GM21367 (cell line): ENCODE results near the gene REX1BD.
"Not testable (repeated sequence)": the region's sequence is repeated elsewhere in the genome, so short reads cannot be mapped to it uniquely, and the experiment has no call there.

Source experiments
- ATAC-seq: cut with Tn5 transposase; IDR thresholded peaks from one replicate; pipeline ENCODE4 v1.9.1; 2021; ENCODE audit not compliant: unreplicated experiment

The REX1BD gene

GRCh38 chr19:18600692-18601397 is 12.2 kb downstream of the REX1BD start:
- ATAC-seq: not testable (repeated sequence)

DNA sequence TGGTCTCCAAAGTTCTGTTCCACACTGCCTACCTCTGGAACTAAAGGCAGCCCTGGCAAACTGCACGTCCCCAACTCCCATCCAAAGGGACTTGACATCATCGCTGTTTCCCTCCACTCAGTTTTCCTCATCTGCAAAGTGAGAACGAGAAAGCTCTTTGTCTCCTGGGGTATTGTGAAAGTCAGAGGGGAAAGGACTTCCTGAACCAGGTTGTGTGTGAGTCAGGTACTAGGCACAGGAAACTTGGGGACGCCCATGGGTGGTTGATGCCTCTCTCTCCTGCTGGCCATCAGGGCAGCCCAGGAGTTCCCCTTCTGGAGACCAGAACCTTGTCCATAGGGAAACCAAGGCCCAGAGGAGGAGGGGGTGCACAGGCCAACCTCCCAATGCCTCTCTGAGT is 13.3 kb downstream of the REX1BD start:
- ATAC-seq: no peak

- no peak for ATAC-seq
Observed at GRCh38 chr19:18603255-18603957, 14.8 kb downstream of the REX1BD start.

DNA sequence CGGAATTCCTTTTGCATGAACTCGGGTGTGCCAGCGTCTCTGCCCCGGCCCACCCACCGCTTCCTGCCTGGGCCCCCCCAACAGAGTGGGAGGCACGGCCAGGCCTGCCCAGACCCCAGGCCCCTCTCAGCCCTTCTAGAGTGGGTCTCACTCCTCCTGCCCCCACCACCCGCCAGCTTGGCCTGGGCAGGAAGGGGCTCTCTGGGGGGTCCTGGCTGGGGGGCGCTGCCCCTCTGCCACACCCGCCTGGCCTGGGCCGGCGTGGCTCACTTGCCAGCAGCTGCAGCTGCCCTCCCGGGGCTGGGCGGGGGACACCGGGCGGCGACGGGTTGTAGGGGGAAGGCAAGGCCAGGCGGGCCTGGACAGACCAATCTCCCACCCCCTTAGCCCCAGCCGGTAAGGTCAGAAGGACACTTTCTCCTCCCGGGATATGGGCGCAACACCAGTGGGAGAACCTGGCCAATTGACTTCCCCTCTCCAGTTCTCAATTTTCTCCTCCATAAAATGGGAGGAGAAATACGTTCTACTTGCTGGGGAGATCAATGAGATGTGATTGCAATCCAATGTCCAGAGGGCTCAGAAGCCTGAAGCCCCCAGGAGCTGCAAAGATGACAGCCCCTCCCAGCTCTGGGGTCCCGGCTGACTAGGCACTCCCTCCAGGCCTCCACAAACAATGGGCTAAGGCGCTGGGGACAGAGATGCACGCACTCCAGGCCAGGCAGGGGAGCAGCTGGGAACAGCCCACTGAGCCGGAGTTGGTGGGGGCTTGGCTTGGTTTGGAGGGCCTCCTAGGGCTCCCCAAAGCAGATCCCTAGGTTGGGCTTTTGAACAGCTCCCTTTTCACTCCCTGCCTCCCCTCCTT is 15.6 kb downstream of the REX1BD start:
- no peak for ATAC-seq

DNA sequence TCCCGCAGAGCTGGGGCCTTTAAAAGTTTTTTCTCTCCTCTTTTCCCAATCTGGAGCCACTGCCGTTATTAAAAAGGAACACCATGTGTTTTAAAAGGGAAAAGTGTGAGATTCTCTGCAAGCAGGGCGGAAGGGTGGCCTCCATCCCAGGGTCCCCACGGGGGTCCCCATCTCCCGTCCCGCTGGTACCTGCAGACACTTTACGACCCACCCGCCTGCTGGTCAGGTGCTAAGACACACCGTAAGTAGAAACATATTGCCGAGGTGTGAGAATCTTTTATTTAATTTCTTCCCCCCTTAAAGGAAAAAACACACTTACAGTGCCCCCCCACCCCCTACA is 16.2 kb downstream of the REX1BD start:
- no peak for ATAC-seq

- ATAC-seq: no peak
Observed at GRCh38 chr19:18605196-18605545, 16.6 kb downstream of the REX1BD start.

DNA sequence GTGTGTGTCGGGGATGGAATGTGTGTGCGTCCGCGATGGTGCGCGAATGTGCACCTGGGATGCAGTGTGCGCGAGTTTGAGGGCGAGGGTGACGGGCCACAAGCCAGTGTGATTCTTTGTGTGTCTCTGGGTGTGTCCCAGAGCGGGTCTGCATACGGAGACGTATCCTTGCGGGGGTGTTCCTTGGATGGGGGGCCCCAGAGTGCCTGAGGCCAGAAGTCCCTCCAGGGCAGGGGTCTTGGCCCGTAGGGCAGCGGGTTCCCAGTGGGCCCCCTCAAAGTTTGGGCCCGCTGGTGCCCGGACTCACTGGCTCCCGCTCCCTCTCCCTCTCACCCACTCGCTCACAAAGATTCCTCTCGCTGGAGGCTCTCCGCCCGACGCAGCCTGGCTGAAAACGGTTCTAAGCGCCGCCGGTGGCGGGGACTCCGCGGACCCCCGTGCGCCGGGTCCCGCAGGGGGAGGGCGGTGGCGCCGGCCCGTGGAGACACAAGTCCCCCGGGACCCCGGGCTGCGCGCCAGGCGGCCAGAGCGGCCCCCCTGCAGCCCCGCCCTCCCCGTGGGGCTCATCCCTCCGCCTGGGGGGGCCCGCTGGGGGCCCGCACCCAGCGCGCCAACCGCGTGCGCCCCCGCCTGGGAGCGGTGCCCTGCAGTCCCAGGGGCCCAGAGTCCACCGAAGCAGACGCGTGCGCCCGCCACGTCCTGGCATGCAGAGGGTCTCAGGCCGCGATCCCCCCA is 17.1 kb downstream of the REX1BD start:
- no peak for ATAC-seq

GRCh38 chr19:18606281-18607225 is 18.0 kb downstream of the REX1BD start, which contains the start of gene CRLF1:
TSS of gene CRLF1 (minus strand) at chr19:18606799. CDS start at chr19:18606656, 143 bp downstream.
- no peak for ATAC-seq

GRCh38 chr19:18607226-18608101 is 18.9 kb downstream of the REX1BD start:
- ATAC-seq: no peak

DNA sequence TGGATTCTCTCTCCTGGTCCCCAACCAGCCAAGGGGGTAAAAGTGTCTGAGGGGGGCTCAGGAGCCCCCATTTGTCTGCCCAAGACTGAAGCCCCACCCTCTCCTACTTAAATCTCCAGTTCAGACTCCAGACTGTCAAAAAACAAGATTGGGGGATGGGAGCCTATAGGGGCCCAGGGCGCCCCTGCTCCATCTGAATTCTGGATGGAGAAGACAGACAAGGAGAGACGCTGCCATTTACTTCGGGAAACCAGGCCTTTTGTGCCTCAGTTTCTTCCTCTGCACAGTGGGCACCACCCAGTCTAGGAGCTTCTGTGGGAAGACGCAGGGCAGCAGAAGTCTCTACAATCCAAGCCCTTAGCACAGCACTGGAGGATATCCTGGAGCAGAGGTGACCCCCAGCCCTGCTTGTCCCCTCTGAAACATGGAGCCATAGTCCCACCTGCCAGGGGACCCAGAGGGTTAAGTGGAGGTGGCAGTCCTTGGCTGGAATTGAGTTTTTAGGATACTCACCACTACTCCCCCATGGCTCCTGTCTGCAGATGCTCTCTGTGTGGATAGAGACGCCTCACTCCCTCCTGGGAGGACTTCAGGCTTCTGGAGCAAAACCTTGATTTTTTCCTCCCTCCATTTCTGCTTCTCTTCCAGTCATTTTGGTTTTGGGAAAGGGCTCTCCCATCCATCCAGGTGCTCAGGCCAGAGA is 19.7 kb downstream of the REX1BD start:
- no peak for ATAC-seq

DNA sequence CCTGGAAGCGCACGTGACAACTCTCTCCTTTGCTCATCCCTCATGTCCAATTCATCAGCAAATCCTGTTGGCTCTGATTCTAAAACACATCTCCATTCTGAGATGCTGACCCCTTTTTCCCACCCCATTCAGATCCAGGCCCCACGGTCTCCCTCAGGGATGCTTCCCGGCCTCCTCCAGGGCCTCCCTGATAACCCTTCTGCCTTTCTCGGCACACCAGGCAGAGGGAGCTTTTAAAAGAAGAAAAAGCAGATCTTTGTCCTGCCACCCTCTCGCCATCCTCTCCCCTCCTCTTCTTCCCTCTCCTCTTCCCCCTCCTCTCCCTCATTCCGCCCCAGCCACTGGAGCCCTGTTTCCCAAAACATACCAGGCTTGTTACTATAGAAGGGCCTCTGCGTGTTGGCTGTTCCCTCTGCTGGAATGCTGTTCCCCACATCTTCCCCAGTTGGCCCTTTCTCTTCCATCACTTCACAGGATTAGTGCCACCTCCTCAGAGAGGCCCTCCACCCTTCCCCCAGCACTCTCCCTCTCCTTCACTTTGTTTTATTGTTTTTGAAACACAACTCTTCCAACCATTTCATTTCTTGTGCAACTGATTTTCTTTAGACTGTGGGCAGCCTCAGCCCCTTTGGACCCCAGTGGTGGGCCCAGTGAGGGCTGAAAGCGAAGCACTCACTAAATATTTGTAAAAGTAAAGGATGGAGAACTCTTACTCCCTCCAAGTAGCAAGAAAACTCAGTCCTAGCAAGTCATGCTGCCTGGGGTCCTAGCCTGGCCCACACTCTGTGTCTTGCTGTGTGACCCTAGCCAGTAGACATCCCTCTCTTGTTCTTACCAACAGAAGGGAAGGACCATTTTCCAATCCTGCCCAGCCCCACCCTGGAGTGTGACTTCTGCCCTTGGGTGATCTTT is 20.5 kb downstream of the REX1BD start:
- no peak for ATAC-seq

GRCh38 chr19:18609717-18610051 is 21.1 kb downstream of the REX1BD start:
- ATAC-seq: no peak

DNA sequence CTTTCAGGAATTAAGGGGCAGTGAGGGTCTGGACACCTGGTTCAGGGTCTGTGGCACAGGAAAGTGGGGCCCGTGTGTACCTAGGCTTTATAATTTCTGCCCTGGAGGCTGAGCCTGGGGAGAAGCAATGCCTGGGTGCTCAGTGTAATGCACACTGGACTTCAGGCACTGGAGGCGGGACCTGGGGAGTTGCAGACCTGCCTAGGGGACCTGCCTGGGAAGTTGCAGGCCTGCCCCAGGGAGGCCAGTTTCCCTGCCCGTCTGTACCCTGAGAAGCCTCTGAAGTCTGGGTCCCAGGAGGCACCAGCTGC is 21.6 kb downstream of the REX1BD start:
- ATAC-seq: no peak

- no peak for ATAC-seq
Observed at GRCh38 chr19:18610556-18611326, 22.1 kb downstream of the REX1BD start.

- ATAC-seq: no peak
Observed at GRCh38 chr19:18611327-18612050, 22.9 kb downstream of the REX1BD start.

DNA sequence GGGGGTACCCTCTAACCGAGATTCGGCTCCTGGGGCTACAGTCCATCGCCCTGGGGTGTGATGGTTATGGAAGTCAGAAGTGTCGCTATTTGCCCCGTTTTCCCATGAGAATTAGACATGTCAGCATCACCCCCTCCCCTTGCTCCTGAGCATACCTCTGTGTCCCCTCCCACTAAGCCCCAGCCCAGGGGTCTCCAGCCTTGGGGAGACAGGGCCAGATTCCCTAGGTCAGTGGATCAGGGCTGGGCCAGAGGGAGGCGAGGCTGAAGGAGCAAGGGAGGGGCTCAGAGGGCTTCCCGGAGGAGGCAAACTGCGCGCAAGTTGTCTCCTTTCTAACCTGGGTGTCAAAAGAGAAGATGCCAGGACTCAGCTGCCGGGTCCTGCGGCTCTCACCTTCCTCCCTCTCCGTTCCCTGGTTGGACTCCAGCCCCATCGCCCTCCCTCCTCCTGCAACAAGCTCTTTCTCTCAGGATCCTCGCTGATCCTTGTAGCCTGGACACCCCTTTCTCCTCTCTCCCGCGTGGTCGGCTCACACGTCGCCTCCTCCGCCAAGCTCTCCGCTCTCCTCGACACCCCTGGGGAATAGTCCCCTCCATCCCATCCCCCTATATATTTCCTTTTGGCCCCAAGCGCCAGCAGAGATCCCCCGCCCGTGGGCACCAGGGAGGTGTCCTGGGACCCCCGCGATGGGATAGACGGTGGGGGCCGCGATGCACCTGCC is 23.6 kb downstream of the REX1BD start:
- no peak for ATAC-seq
